CD1c-positive myeloid dendritic cell (primary cell): Measurements from ENCODE around the gene FAM229A.
"Not testable (repeated sequence)": the region's sequence is repeated elsewhere in the genome, so short reads cannot be mapped to it uniquely, and the experiment has no call there.

Experiments used
- DNase-seq: peaks from one replicate; pipeline ENCODE4 v3.0.0-alpha.2; 2016; ENCODE audit errors: extremely low spot score

The FAM229A gene, protein sequence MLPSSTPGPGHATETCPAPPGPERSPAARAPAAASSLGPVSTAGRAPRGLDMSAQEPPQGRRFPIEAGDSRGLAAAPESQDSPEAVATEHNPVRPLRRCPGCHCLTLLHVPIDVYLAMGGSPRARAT

DNA sequence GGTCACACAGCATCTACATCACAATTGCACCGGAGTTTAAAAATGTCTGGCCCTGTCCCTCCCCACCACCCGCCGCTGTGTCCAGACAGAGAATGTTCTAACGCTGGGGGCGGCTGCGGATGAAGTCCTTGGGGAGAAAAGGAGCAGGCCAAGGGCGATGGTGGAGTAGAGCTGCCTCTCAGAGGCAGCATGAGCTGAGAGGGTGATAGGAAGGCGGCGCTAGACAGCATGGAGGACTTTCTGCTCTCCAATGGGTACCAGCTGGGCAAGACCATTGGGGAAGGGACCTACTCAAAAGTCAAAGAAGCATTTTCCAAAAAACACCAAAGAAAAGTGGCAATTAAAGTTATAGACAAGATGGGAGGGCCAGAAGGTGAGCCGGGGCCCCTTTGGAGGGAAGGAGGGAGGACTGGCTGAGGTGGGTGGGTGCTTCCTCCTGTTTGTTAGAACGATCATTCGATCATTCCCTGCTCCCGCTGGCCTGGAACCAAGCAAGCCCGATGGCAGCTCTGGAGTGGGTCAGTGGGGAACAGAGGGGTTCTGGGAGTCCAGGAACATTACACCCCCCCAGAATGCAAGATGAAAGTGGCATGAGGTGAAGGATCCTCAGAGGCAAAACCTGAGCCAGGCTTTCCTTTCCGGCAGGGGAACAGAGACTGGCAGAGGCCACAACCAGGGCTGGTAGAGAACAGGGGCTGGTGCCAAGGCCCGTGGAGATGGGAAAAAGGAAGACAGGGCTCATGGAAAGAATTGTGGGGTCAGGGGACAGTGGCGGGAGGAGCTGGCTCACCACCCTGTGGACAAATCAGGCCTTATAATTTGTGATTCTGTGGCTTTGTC lies at the start of gene FAM229A, which contains the start of gene TSSK3:
FAM229A (minus strand) TSS at position 12 of the 840 bp plus-strand sequence. CDS start 394 bp downstream, outside the sequence.
TSSK3 (plus strand) TSS at position 66 of the 840 bp plus-strand sequence; CDS start at position 229, 163 bp downstream.
- DNase-seq, result no peak

DNA sequence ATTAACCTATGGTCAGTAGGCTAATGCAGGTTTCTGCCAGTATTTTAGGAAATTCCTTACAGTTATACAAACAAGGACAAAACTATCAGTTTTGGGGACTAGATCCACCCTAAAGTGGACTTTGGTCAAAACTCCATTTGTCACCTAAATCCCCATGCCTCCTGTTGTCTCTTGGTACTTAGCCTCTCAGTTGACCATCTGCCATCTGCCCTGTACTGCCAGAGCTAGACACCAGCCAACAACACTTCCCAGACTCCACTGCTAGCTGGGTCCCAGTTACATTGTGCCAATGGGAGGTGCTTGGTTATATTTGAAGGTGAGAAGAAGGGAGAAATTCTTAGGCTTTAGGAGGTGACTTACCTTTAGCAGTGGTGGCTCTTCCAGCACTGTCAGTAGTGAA lies 49.0 kb upstream of the FAM229A start:
- DNase-seq, result no peak

DNA sequence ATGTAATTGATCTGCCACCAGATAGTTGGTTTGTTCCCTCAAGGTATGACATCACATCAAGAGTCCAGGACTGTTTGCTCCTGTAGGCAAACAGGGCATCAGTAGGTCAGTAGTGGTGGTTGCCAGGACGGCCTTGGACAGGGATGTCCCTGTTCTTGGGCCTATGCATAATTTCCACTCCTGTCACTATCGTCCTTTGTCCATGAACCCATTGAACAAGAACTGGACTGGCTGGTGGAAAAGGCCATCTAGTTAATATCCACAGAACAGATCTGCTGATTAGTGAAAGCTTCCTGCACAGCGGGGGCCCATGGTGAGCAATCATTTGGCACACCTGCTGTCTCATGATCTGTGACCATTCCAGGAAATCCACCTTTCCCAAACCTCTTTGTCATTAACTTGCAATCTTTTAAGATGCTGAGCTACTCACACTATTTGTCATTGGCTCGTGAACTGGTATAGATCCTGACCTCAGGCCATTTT lies 44.4 kb upstream of the FAM229A start:
- DNase-seq, result no peak

DNA sequence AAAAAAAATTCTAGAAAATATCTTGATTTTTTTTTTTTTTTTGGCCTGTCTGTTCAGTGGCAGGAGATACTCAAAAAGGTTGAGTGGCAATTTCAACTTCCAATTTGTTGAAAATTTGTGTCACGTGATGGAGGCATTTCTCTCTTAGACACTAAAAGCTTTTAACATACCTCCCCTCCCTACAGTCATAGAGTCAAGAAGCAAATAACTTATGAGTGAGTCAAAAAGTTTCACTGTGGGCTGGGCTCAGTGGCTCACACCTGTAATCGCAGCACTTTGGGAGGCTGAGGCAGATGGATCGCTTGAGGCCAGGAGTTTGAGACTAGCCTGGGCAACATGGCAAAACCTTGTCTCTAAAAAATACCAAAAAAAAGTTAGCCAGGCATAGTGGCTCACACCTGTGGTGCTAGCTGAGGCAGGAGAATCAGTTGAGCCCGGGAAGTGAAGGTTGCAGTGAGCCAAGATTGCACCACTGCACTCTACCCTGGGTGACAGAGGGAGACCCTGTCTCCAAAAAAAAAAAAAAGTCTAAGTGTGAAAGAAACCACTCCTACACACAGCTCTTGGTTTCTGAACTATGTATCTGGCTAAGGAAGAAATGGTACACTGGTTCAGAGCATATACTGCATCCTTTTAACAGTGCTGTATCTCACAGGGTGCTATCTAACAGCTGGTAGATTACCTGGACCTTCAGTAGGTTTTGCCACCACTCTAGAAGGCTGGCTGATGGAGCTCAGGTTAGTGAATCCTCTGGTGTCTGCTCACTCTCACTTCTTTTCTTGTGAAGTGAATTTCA lies 43.6 kb upstream of the FAM229A start:
- DNase-seq, result no peak

DNA sequence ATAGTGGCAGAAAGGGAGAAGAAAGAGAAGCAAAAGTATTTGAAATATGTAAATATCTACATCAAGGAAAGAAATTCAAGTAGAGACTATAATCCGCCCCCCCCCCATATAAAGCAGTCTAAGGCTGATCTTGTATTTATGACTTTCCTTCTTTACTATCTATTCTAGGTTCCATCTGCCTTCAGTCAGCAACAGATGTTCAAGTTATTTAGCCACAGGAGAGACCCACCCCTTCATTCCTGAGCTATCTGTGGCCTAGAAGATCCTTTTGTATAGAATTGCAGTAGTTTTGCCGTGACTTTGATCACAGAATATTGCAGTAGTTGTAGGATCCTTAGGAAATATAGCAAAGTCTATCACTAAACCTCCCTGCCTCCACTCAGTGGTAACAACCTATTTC lies 42.7 kb upstream of the FAM229A start:
- no peak for DNase-seq

DNA sequence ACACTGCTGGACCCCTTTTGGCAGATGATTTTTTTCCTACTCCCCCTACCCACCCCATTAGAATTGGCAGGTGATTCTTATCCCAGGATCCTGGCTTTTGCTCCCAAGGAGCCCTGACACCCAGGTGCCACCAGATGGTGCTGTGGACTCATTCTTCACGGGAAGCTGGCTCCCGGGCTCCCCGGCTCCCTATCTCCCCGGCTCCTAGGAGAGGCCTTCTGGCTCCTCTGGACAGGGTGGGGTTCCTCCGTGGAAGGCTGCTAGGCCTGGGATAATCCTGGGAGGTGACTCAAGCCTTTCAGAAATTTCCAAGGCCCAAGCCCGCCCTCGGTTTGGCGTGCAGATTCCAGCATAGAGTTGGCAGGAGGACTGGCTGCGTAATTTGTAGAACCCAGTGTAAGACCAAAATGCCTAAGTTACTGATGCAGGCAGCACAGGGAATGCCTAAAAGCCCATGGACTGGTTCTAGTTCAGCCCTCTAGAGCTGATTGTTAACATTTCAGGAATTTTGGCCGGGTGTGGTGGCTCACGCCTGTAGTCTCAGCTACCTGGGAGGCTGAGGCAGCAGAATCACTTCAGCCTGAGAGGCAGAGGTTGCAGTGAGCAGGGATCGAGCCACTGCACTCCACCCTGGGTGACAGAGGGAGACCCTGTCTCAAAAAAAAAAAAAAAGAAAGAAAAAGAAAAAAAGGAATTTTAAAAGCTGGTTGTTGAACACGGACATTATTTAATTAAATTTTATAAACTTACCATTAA lies 38.8 kb upstream of the FAM229A start:
- peak; percentile 69 for DNase-seq

DNA sequence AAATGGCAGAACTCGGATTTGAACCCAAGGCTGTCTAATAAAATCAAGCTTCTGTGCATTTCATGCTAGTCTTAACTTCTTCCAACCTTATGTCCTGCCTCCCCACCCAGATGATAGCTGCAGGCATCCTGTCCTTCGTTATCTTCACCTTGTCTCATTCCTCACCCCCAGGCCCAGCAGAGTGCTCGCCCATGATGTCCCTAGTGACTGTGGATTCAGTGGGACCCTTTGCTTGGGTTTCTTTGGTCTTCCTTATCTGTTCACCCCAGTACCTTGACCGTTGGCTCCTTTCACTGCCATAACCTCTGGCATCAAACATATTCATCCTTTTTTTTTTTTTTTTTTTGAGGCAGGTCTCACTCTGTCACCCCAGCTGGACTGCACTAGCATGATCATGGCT lies 37.6 kb upstream of the FAM229A start:
- DNase-seq, result no peak

DNA sequence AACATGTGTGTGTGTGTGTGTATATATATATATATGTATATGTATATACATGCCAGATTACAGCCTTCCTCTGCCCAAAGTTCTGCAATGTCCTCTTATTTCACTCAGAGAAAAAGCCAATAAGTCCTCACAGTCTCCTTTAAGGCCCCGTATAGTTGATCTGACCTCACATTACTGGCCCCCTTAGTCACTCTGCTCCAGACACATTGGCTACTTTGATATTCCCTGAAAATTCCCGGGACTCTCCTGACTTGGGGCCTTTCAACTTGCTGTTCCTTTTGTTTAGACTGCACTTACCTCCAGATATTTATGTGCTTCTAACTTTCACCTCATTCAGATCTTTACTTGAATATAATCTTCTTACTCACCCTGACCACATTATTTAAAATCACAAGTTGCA lies 36.1 kb upstream of the FAM229A start:
- no peak for DNase-seq

DNA sequence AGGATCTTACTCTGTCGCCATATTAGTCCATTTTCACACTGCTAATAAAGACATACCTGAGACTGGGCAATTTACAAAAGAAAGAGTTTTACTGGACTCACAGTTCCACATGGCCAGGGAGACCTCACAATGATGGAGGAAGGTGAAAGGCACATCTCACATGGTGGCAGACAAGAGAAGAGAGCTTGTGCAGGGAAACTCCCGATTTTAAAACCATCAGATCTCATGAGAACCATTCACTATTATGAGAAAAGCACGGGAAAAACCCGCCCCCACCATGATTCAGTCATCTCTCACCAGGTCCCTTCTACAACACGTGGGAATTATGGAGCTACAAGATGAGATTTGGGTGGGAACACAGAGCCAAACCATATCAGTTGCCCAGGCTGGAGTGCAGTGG lies 34.2 kb upstream of the FAM229A start:
- DNase-seq, result not testable (repeated sequence)

DNA sequence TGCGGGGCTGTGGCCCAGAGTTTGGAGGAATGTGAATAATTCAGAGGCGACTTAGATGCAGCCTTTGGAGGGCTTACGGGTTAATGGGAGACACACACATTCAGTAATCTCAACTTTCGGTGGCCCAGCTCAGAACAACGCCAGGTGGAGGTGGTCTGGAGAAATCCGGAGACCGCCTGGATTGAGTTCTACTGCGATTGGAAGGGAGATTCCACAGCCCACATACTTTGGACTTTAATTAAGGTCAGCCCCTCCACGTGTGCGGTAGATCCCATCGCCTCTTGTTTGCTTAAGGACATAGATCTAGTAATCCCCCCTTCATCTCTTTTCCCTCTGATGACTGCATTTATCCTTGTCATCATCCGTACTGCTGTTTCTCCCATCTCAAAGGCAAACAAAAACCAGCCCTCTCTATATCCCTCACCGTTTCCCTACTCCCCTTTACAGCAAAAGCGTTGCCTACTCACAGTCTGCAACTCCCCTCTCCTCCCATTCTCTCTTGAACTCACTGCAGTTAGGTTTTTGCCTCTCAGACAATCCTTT lies 32.7 kb upstream of the FAM229A start:
- no peak for DNase-seq

DNA sequence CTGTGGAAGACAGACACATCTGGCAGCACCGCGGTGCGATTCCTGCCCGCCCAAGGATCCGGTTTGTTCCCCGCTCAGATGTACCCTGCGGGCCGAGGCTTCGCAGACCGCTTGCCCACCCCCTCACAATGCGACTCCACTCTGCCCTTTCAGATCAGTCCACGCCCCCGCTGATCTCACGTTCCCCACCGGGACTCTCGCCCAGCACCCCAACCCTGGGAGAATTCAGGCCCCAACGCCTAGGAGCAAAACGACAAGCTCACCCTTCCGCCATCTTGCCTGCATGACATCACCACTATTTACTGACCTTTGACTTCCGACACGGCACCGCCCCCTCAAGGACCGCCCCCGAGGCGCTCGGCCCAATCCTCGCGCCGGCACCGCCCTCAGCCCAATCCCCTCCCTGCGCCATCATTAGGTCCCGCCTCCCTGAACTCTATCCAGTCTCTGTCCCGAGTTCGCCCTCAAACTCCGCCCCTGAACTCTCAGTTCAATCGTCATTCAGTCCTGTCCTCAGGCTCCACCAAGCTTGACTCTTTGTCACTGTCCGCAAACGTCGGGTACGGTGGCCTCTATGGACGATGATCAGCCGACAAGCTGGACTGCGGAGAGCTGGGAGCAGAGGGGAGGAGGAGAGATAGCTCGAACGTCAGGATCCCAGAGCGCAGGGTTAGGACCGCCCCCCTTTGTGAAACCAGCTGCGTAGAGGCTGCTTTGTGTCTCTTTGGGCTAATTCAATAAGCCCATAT lies 32.0 kb upstream of the FAM229A start, which contains the start of gene BSDC1:
BSDC1 (minus strand) TSS at position 301 of the 749 bp plus-strand sequence; CDS start at position 274, 27 bp downstream.
- DNase-seq, result peak; percentile 99

DNA sequence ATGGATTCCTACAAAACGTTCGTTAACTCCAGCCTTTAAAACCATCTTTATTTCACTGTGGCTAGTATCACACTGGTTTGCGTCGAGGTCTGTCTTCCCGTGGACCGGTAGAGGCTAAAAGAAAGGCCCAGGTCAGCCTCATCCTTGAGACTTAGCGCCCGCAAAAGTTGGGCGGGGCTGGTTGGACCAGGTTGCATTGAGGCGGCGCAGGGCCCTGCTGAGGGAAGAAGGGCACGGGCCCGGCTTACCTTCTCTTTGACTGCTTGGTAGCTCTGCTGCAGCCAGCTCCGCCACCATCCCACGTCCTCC lies 31.5 kb upstream of the FAM229A start:
- DNase-seq, result peak; percentile 49

DNA sequence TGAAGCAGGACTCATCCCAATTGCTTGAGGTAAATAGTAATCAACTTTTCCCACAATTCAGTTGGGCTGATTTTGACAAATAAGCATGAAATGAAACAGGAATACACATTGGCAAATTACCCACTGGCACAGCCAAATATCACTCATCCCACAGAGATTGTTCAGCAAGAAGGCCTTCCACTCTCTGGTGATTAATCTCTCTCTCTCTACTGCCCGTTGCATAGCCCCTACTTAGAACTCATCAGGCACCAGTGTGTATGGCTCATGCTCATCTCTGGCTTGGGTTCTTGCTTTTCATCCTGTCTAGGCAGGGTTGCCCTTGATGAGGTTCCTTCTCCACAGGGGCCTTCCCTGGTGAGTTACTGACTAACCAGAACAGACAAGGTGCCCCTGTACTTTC lies 30.9 kb upstream of the FAM229A start:
- DNase-seq, result peak; percentile 5

DNA sequence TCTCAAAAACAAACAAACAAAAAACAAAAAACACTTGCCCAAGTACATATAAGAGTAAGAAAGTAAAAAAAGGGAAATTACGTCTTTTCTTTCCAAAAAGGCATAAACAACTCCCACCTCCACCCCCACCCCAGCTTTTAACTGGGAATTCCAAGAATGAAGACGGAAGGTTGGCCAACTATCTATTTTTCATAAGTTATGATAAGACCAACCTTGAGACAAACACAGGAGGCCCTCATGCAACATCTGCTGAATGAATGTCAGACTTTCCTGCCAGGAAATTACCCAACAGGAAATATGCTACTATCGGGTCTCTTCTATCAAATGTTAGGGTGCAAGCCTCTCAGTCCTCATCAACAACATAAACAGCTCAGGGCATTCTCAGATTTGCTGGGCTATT lies 30.0 kb upstream of the FAM229A start:
- DNase-seq, result peak; percentile 49

DNA sequence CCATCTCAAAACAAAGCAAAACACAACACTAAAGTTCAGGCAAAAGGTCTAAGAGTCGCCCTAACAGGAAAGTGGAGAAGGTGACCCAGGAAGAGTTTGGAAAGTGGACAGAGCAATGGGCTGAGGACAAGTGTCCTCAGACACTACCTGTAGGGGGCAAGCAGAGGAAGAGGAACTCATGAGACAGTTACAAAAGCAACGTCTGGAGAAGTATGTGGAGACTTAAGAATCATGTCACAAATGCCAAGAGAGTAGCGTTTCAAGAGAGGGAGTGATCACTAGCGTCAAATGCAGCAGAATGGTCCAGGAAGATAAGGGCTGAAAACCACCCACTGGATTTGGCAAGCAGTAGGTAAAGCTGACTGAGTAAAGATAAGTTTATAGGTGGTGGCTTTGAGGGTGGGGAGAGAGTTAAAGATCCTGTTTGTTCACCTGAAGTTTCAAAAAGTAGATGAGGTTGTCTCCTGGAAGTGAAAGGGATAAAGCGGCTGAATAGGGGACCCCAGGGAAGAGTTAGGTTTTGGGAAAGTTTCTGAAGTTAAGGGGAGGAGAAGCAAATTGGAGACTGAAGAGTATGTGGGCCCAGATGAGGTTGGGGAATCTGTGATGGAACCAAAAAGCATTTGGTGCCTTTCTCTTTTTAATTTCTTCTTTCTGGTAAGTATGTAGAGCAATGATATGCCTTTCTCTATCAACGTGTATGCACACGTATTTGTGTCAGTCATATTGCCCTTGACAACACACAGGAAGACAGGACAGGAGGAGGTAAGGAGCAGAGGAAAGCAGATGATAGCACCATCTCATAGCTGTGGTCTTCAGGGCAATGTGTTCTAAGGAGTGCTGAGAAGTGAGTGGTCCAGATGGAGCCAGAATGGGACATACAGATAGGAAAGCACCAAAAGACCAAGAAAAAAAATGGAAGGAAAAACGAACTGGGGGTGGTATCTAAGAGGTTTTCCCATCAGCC lies 28.9 kb upstream of the FAM229A start:
- peak; percentile 3 for DNase-seq

DNA sequence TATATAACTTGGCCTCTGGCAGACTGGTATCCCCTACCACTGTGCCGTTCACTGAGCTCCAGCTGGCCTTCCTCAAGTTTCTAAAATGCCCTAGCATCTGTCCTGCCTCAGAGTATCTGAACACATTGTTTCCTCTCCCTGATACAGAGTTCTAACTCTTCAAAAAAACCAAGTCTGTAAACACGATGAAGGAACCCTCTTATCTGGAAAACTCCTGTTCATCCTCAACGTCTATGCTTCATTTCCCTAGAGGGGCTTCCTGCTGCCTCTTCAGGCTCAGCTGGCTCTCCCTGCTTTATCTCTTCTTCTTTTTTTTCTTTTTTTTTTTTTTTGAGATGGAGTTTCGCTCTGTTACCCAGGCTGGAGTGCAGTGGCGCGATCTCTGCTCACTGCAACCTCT lies 26.4 kb upstream of the FAM229A start:
- DNase-seq, result no peak

DNA sequence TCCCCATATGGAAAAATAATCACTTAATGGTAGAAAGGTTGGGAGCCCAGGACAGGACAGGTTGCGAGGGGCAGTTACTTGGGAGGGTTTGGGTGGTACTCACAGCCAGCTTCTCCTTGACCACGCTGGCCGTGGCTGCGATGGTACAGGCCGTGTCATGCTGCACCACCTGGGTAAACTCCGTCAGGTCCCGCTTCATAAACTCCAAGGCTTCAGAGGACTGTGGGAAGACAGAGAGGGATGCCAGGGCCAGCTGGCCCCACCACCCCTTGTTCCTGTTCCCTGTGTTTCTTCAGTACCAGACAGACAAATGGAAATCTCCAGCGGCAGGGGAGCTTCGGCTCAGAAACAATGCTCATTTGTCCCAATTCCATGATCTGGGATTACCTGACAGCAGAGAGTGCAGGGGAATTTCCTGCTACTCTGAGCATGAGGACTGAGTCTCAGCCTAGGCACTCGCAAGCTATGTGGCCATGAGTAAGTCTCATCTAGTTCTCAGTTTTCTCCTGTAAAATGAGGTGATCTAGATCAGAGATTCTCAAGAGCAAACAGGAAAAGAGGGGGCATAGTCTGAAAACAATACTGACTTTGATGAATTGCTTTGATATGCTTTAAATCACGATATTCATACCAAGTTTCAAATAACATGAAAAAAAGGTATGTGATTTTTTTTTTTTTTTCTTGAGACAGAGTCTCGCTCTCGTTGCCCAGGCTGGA lies 24.5 kb upstream of the FAM229A start:
- DNase-seq, result no peak

DNA sequence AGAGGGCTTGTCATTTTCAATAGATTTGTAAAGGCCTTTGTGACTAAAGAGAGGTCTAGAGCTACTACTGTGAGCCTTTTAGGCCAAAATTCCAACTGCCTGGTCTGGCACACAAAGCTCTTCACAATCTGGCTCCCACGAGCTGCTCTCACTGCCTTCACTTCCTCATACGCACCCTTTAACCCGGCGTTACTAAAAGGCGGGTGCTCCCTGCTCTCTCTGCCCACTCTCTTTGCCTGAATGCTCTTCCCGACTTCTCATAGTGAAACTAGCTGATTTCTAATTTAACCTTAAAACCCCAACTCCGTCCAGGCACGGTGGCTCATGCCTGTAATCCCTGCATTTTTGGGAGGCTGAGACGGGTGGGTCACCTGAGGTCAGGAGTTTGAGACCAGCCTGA lies 17.8 kb upstream of the FAM229A start:
- peak; percentile 66 for DNase-seq
